ENCODE results near the gene HSPB9.

The HSPB9 gene

DNA sequence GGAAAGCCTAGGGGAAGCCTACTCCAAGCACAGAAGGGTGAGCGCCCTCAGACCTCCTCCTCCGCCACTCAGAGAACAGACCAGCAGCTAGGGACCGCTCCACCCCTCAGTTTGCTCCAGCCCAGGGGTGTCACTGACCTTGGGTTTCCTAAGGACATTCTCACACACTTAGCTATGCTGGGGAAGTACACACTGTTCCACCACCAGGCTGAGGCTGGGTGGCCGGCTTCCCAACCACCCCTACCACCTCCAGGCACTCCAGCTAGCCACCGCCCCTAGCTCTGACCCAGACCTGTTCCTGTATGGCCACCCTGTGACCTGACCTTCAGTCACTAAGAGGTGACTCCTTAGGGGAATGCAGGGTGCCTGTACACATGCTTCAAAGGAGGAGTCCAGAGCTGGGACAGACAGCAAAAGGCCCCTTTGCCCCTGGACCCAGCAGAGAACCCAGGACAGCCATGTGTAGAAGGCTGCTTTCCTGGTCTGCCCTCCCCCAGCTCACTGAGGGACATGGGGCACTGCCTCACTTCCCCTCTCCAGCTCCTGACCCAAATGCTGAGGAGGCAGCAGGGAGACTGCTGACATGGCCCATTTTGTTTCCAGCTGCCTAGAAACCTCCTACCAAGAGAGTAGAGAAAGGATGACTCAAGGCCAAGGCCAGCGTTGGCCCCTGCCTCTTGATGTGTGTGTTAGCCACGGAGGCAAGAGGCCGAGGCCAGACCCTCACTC lies 6.7 kb downstream of the HSPB9 start:
- H3K4me1 ChIP-seq: peaks cover 5% of the 10 kb centered on the region
- no peaks in the 10 kb centered on the region for H3K27me3 ChIP-seq
- no peaks in the 10 kb centered on the region for H3K9me3 ChIP-seq
- TF ChIP-seq, protein P1, sequence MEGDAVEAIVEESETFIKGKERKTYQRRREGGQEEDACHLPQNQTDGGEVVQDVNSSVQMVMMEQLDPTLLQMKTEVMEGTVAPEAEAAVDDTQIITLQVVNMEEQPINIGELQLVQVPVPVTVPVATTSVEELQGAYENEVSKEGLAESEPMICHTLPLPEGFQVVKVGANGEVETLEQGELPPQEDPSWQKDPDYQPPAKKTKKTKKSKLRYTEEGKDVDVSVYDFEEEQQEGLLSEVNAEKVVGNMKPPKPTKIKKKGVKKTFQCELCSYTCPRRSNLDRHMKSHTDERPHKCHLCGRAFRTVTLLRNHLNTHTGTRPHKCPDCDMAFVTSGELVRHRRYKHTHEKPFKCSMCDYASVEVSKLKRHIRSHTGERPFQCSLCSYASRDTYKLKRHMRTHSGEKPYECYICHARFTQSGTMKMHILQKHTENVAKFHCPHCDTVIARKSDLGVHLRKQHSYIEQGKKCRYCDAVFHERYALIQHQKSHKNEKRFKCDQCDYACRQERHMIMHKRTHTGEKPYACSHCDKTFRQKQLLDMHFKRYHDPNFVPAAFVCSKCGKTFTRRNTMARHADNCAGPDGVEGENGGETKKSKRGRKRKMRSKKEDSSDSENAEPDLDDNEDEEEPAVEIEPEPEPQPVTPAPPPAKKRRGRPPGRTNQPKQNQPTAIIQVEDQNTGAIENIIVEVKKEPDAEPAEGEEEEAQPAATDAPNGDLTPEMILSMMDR (IDR thresholded peaks at IDR 0.05; ENCODE audit: low read depth, low read length): no peak
- H3K4me3 ChIP-seq (ENCODE audit: low read depth, low read length): no peak overlapping the region
- H3K36me3 ChIP-seq: peaks cover 53% of the 10 kb centered on the region
- DNase-seq: no peak

GRCh38 chr17:42130310-42130936 lies 7.8 kb downstream of the HSPB9 start:
- peaks cover 5% of the 10 kb centered on the region for H3K4me1 ChIP-seq
- TF ChIP-seq, protein P1 (IDR thresholded peaks at IDR 0.05; ENCODE audit: low read depth, low read length): no peak
- no peak for DNase-seq
- H3K36me3 ChIP-seq: peaks cover 50% of the 10 kb centered on the region
- H3K4me3 ChIP-seq (ENCODE audit: low read depth, low read length): no peak overlapping the region
- no peaks in the 10 kb centered on the region for H3K9me3 ChIP-seq
- H3K27me3 ChIP-seq: no peaks in the 10 kb centered on the region

GRCh38 chr17:42131232-42131631 lies 8.6 kb downstream of the HSPB9 start:
- H3K36me3 ChIP-seq: peaks cover 45% of the 10 kb centered on the region
- peaks cover 5% of the 10 kb centered on the region for H3K4me1 ChIP-seq
- H3K27me3 ChIP-seq: no peaks in the 10 kb centered on the region
- TF ChIP-seq, protein P1 (IDR thresholded peaks at IDR 0.05; ENCODE audit: low read depth, low read length): no peak
- no peak overlapping the region for H3K4me3 ChIP-seq (ENCODE audit: low read depth, low read length)
- H3K9me3 ChIP-seq: no peaks in the 10 kb centered on the region
- no peak for DNase-seq

DNA sequence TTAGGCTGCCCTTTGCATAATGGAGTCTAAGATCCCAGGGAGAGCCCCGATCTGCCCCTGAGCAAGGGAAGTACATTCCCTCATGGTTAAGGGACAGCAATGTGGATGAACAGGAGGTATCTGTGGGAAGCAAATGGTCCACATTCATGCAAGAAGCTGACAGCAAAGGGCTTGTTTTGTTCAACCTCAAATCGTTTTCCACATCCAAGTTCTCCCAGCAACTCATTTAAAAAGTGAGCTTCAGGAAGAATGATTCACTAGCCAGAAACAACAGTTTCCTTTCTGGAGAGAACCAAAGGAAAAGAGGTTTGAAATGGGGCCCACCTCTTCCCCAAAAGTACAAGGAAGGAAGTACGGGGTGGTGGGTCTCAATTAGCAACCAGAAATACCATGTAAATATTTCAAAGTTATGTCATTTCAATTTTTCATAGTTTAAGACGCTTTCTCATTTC lies 9.4 kb downstream of the HSPB9 start:
- no peak for DNase-seq
- Histone ChIP-seq H3K4me1 (peaks cover 5% of the 10 kb centered on the region), H3K4me3 (ENCODE audit: low read depth, low read length) (no peak overlapping the region), H3K27me3 (no peaks in the 10 kb centered on the region), H3K9me3 (no peaks in the 10 kb centered on the region), H3K36me3 (peaks cover 47% of the 10 kb centered on the region)
- TF ChIP-seq, protein P1 (IDR thresholded peaks at IDR 0.05; ENCODE audit: low read depth, low read length): no peak

GRCh38 chr17:42132941-42133340 lies 10.3 kb downstream of the HSPB9 start:
- no peak for DNase-seq
- Histone ChIP-seq H3K9me3 (no peaks in the 10 kb centered on the region), H3K36me3 (peaks cover 41% of the 10 kb centered on the region), H3K4me3 (ENCODE audit: low read depth, low read length) (no peak overlapping the region), H3K4me1 (peaks cover 5% of the 10 kb centered on the region), H3K27me3 (no peaks in the 10 kb centered on the region)
- TF ChIP-seq, protein P1 (IDR thresholded peaks at IDR 0.05; ENCODE audit: low read depth, low read length): no peak

DNA sequence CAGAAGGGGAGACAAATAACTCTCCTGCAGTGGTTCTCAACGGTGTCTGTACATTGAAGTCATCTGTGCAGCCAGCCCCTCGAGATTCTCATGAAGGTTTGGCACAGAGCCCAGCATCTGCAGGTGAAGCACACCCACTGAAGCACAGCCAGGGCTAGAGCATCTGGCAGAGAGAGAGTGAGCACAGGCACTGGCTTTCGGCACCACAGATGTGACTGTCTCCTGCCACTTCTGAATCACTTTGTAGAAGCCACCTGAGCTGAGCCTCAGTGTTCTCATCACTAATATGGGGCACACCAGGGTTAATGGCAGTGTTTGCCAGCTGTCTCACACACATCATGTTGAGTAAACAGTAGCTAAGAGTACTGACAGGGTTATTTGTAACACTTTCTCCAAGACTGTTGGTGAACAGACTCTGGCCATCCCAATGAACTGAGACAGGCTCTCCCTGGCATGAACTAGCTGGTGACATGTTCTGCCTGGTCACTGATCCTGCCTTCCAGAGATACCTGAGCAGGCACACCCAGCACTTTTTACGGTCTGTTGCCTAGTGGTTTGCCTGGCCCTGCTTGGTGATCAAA lies 10.9 kb downstream of the HSPB9 start:
- peak; percentile 82 for DNase-seq
- H3K4me3 ChIP-seq (ENCODE audit: low read depth, low read length): no peak overlapping the region
- peaks cover 35% of the 10 kb centered on the region for H3K36me3 ChIP-seq
- no peaks in the 10 kb centered on the region for H3K27me3 ChIP-seq
- H3K4me1 ChIP-seq: peaks cover 5% of the 10 kb centered on the region
- TF ChIP-seq, protein P1 (IDR thresholded peaks at IDR 0.05; ENCODE audit: low read depth, low read length): no peak
- H3K9me3 ChIP-seq: no peaks in the 10 kb centered on the region

Data from BE2C (cell line).